Keratinocyte (primary cell): ENCODE results near the gene FSD2. TPM values are rescaled to one million over a fixed set of nuclear protein-coding genes. Genes with fewer than 3 reads are reported as not detected.

Experiments
- DNase-seq: peaks from one replicate; pipeline ENCODE4 v3.0.0-alpha.2; 2011; ENCODE audit warnings: low read depth, missing footprints, low spot score
- FAIRE-seq: peaks from 2 replicates; lab custom pipeline; 2011; peaks lifted over from hg19 to GRCh38; lab: Jason Lieb, UNC
- H2AFZ ChIP-seq: 2 replicates; pipeline ENCODE4 v1.6.0; 2012; ENCODE audit warnings: low read length, control low read depth, inconsistent platforms; ENCODE audit not compliant: control insufficient read depth
- H3K27ac ChIP-seq: 2 replicates; pipeline ENCODE4 v1.5.1; 2011; ENCODE audit warnings: low read length; ENCODE audit not compliant: control insufficient read depth, insufficient read depth
- H3K27me3 ChIP-seq: 3 replicates; pipeline ENCODE4 v1.6.0; 2011; ENCODE audit warnings: low read length; ENCODE audit not compliant: control insufficient read depth, insufficient read depth; ENCODE audit errors: extremely low read depth
- H3K36me3 ChIP-seq, 2 experiments: 2 replicates in 1 of 2; 3 replicates in 1 of 2; pipeline ENCODE4 v1.5.1; 2011; ENCODE audit warnings: low read length in 2 of 2, mild to moderate bottlenecking in 1 of 2; ENCODE audit not compliant: control insufficient read depth in 2 of 2, insufficient read depth in 2 of 2; ENCODE audit errors: extremely low read depth in 1 of 2
- H3K4me1 ChIP-seq: 3 replicates; pipeline ENCODE4 v1.5.1; 2011; ENCODE audit warnings: low read length; ENCODE audit not compliant: control insufficient read depth, insufficient read depth; ENCODE audit errors: extremely low read depth
- H3K4me2 ChIP-seq: 3 replicates; pipeline ENCODE4 v1.6.0; 2011; ENCODE audit warnings: low read depth, low read length; ENCODE audit not compliant: control insufficient read depth, insufficient read depth; ENCODE audit errors: extremely low read depth
- H3K4me3 ChIP-seq, 3 experiments: fragments of 200-600 bp in 1 of 3; sonication (generic) in 1 of 3; 2 replicates in 2 of 3; 3 replicates in 1 of 3; pipeline ENCODE4 v1.5.1; 2011 to 2016; ENCODE audit warnings: low read length in 3 of 3, mild to moderate bottlenecking in 3 of 3, control low read depth in 2 of 3, inconsistent platforms in 1 of 3, low read depth in 1 of 3, mixed read lengths in 1 of 3, mixed run types in 1 of 3, moderate library complexity in 1 of 3; ENCODE audit not compliant: control insufficient read depth in 2 of 3, insufficient read depth in 2 of 3; ENCODE audit errors: extremely low read depth in 1 of 3
- H3K79me2 ChIP-seq: 2 replicates; pipeline ENCODE4 v1.6.0; 2012; ENCODE audit warnings: low read length; ENCODE audit not compliant: control insufficient read depth, insufficient read depth
- H3K9ac ChIP-seq: 3 replicates; pipeline ENCODE4 v1.6.0; 2011; ENCODE audit warnings: low read length; ENCODE audit not compliant: control insufficient read depth, insufficient read depth; ENCODE audit errors: extremely low read depth
- H3K9me1 ChIP-seq: 3 replicates; pipeline ENCODE4 v1.6.0; 2011; ENCODE audit warnings: low read length; ENCODE audit not compliant: control insufficient read depth, insufficient read depth; ENCODE audit errors: extremely low read depth
- H3K9me3 ChIP-seq: 2 replicates; pipeline ENCODE4 v1.5.1; 2012; ENCODE audit warnings: low read depth, low read length; ENCODE audit not compliant: control insufficient read depth
- H4K20me1 ChIP-seq: 3 replicates; pipeline ENCODE4 v1.6.0; 2011; ENCODE audit warnings: low read length; ENCODE audit not compliant: control insufficient read depth, insufficient read depth; ENCODE audit errors: extremely low read depth
- CTCF ChIP-seq, 3 experiments: IDR thresholded peaks in 1 of 3; conservative IDR thresholded peaks in 1 of 3; optimal IDR thresholded peaks in 1 of 3; 2 replicates in 2 of 3; 3 replicates in 1 of 3; pipeline versions ENCODE3 to v1.5.1; 2011; ENCODE audit warnings: low read length in 3 of 3, mild to moderate bottlenecking in 3 of 3, moderate library complexity in 2 of 3, control low read depth in 1 of 3, inconsistent platforms in 1 of 3; ENCODE audit not compliant: insufficient read depth in 2 of 3; ENCODE audit errors: extremely low read depth in 1 of 3
- EZH2 ChIP-seq: IDR thresholded peaks from one replicate; pipeline ENCODE4 v1.6.1; 2012; ENCODE audit warnings: inconsistent platforms, mild to moderate bottlenecking, low read length, moderate library complexity
- dilution Hi-C: fragments of 300-500 bp; cut with MboI; formaldehyde crosslinking; loops from one replicate; pipeline ENCODE4 v1.7.0; 2020; ENCODE audit warnings: low sequenced_read_pairs; ENCODE audit not compliant: extremely low pct_ligation_motif_present
- polyA plus RNA-seq, 5 experiments: library from polyadenylated mRNA; depleted of rRNA in 3 of 5; stranded (reverse) in 3 of 5; stranded (forward) in 1 of 5; unstranded in 1 of 5; fragments of >200 nt; gene quantifications; 1 replicate in 1 of 5; 2 replicates in 3 of 5; 3 replicates in 1 of 5; pipeline versions ENCODE4 v1.2.1 to v1.2.3, GENCODE V29; 2011 to 2012; ENCODE audit warnings: missing spikeins in 2 of 5, low read depth in 1 of 5, low replicate concordance in 1 of 5

The FSD2 gene
- polyA plus RNA-seq, 1 donor (not counting 4 experiments of a cell fraction or from before 2014, with no cell fraction given): not detected

GRCh38 chr15:82845686-82846085 is 39.8 kb upstream of the FSD2 start:
- Histone ChIP-seq H2AFZ (no peak overlapping the region), H3K4me3 (no peak overlapping the region), H3K9ac (no peak overlapping the region), H3K4me1 (peaks cover 27% of the 10 kb centered on the region), H3K9me3 (no peaks in the 10 kb centered on the region), H3K79me2 (no peaks in the 10 kb centered on the region), H3K9me1 (no peaks in the 10 kb centered on the region), H3K36me3 (no peaks in the 10 kb centered on the region), H3K27ac (no peak overlapping the region), H3K4me2 (no peak overlapping the region), H3K27me3 (no peaks in the 10 kb centered on the region), H4K20me1 (no peaks in the 10 kb centered on the region)
- dilution Hi-C loops: loop anchor here (5.0 kb wide), 1 partner anchor 157 kb away; no protein-coding TSS in a partner anchor
- no peak for FAIRE-seq
- TF ChIP-seq CTCF (optimal IDR thresholded peaks at IDR 0.05 in 1 of 3, IDR thresholded peaks at IDR 0.05 in 1 of 3, conservative IDR thresholded peaks at IDR 0.05 in 1 of 3; ENCODE audit: extremely low read depth in 1 of 3, insufficient read depth in 2 of 3, low read length in 3 of 3) (no peak), EZH2 (no peak)
- DNase-seq: no peak

GRCh38 chr15:82843566-82843965 is 37.7 kb upstream of the FSD2 start:
- dilution Hi-C loops: no loop called here

More at GRCh38 chr15:82843566-82843965, 37.7 kb upstream of the FSD2 start:
- Histone ChIP-seq H3K27ac (no peak overlapping the region), H2AFZ (no peak overlapping the region), H3K9me1 (no peaks in the 10 kb centered on the region), H3K4me2 (no peak overlapping the region), H3K9me3 (no peaks in the 10 kb centered on the region), H3K4me1 (peaks cover 12% of the 10 kb centered on the region), H3K4me3 (no peak overlapping the region), H3K36me3 (peaks cover 0 to 1% of the 10 kb centered on the region in 2 experiments), H3K27me3 (no peaks in the 10 kb centered on the region), H4K20me1 (no peaks in the 10 kb centered on the region), H3K79me2 (no peaks in the 10 kb centered on the region), H3K9ac (no peak overlapping the region)
- no peak for DNase-seq
- TF ChIP-seq EZH2: no peak
- TF ChIP-seq CTCF (optimal IDR thresholded peaks at IDR 0.05 in 1 of 3, IDR thresholded peaks at IDR 0.05 in 1 of 3, conservative IDR thresholded peaks at IDR 0.05 in 1 of 3; ENCODE audit: extremely low read depth in 1 of 3, insufficient read depth in 2 of 3, low read length in 3 of 3): no peak
- no peak for FAIRE-seq
